Psoas muscle (tissue), 8 donors: ENCODE data around the gene NME7. TPM values are rescaled to one million over a fixed set of nuclear protein-coding genes. Genes with fewer than 3 reads are reported as not detected.
"Not testable (repeated sequence)": the region's sequence is repeated elsewhere in the genome, so short reads cannot be mapped to it uniquely, and the experiment has no call there.

Experiments used
- ATAC-seq, 4 donors: fragments of 200-7000 bp; cut with Tn5 transposase; one replicate each; pipeline ENCODE4 v1.9.1; 2020; ENCODE audit warnings: moderate library complexity in 3 of 4, mild to moderate bottlenecking in 2 of 4
- DNase-seq, 2 donors: peaks; one replicate each; pipeline ENCODE4 v3.0.0-alpha.2; 2020
- H3K27ac ChIP-seq: fragments of 200-600 bp; one replicate; pipeline ENCODE4 v1.8.0; 2022
- H3K27me3 ChIP-seq, 3 donors: fragments of 200-600 bp in 1 of 3; one replicate each; pipeline versions ENCODE4 v1.6.1 to v1.8.0; 2013 to 2022; ENCODE audit warnings: low read length in 2 of 3, mild to moderate bottlenecking in 2 of 3, moderate library complexity in 1 of 3; ENCODE audit not compliant: insufficient read depth in 3 of 3
- H3K36me3 ChIP-seq, 2 donors: fragments of 200-600 bp in 1 of 2; one replicate each; pipeline versions ENCODE4 v1.6.1 to v1.8.0; 2013 to 2022; ENCODE audit warnings: low read depth in 1 of 2, mild to moderate bottlenecking in 1 of 2, moderate library complexity in 1 of 2; ENCODE audit not compliant: insufficient read depth in 1 of 2
- H3K4me1 ChIP-seq: fragments of 200-600 bp; one replicate; pipeline ENCODE4 v1.8.0; 2022
- H3K4me3 ChIP-seq: fragments of 200-600 bp; one replicate; pipeline ENCODE4 v1.8.0; 2022; ENCODE audit warnings: mild to moderate bottlenecking
- H3K9me3 ChIP-seq: fragments of 200-600 bp; one replicate; pipeline ENCODE4 v1.8.0; 2022
- WGBS, 3 donors: extraction: QIAGEN DNeasy Blood & Tissue Kit; methylation state at CpG; one replicate each; pipeline versions ENCODE4 v1.1.6 to v1.1.7; 2013; 5-methylcytosine and 5-hydroxymethylcytosine counted together
- intact Hi-C, 2 donors: fragments of 100-400 bp; cut with DNase I; formaldehyde crosslinking; loops; one replicate each; pipeline versions ENCODE4 v1.11.0 to v1.14.2; 2022
- polyA plus RNA-seq, 3 donors: library from polyadenylated mRNA; stranded (reverse); fragments of 200-250 nt; gene quantifications; one replicate each; pipeline ENCODE4 v1.2.3, GENCODE V29; 2013
- total RNA-seq, 4 donors: library from RNA; stranded (reverse); fragmentation: NEBNext Ultra II Directional in 2 of 4; extraction: Animal tissue kit (Norgen Biotek cat#: 25700) in 2 of 4; gene quantifications; one replicate each; pipeline versions ENCODE4 v1.2.1 to v1.2.4, GENCODE V29; 2021 to 2023
- TF ChIP-seq, protein P1 (sequence below): fragments of 200-600 bp; IDR thresholded peaks from one replicate; pipeline ENCODE4 v1.8.0; 2022; ENCODE audit warnings: antibody characterized with exemption
- donor health status: healthy with polysubstance abuse.
- donor health status: DM: no; HTN: no; CAD: no; lungs with moderate emphysema.
- donor health status: Bipolar disorder and iron deficiency.
- donor health status: healthy.
- donor health status: DM: yes; HTN: yes; CAD: no.
- donor health status: DM: no; HTN: no; CAD: no.
- donor health status: DM: no; HTN: no; CAD: no.
- donor health status: DM: yes; HTN: yes; CAD: no.

The NME7 gene
- total and polyA plus RNA-seq, 7 donors: 3.9 to 14.1 (median 4.8) TPM

GRCh38 chr1:169347688-169348382 is 19.8 kb downstream of the NME7 start:
- H3K9me3 ChIP-seq: peaks cover 2% of the 10 kb centered on the region
- no peak for DNase-seq
- intact Hi-C loops: loop anchor here (2.0 to 10.0 kb wide), 6 partner anchors 193 to 1006 kb away; no protein-coding TSS in a partner anchor
- WGBS, 3 donors: 85 to 93% (median 85%) methylated on average over 2 of the region's 2 CpGs
- H3K4me1 ChIP-seq: no peaks in the 10 kb centered on the region
- H3K4me3 ChIP-seq: no peak overlapping the region
- no peaks in the 10 kb centered on the region for H3K27me3 ChIP-seq
- H3K27ac ChIP-seq: no peak overlapping the region
- H3K36me3 ChIP-seq: peaks cover 0 to 2% of the 10 kb centered on the region in 2 donors
- ATAC-seq: no peak
- TF ChIP-seq, protein P1, sequence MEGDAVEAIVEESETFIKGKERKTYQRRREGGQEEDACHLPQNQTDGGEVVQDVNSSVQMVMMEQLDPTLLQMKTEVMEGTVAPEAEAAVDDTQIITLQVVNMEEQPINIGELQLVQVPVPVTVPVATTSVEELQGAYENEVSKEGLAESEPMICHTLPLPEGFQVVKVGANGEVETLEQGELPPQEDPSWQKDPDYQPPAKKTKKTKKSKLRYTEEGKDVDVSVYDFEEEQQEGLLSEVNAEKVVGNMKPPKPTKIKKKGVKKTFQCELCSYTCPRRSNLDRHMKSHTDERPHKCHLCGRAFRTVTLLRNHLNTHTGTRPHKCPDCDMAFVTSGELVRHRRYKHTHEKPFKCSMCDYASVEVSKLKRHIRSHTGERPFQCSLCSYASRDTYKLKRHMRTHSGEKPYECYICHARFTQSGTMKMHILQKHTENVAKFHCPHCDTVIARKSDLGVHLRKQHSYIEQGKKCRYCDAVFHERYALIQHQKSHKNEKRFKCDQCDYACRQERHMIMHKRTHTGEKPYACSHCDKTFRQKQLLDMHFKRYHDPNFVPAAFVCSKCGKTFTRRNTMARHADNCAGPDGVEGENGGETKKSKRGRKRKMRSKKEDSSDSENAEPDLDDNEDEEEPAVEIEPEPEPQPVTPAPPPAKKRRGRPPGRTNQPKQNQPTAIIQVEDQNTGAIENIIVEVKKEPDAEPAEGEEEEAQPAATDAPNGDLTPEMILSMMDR: no peak

- Histone ChIP-seq H3K4me1 (no peaks in the 10 kb centered on the region), H3K9me3 (no peaks in the 10 kb centered on the region), H3K36me3 (peaks cover 0 to 2% of the 10 kb centered on the region in 2 donors), H3K27me3 (no peaks in the 10 kb centered on the region), H3K27ac (no peak overlapping the region), H3K4me3 (no peak overlapping the region)
- 96 to 98% (median 97%) methylated on average over 3 of the region's 3 CpGs for WGBS, 3 donors
- no peak for ATAC-seq
- TF ChIP-seq, protein P1: no peak
- no peak for DNase-seq
- intact Hi-C loops: loop anchor here (5.0 to 10.0 kb wide), 5 partner anchors 191 to 1004 kb away; no protein-coding TSS in a partner anchor
Measured at GRCh38 chr1:169346036-169346589, 21.5 kb downstream of the NME7 start.

DNA sequence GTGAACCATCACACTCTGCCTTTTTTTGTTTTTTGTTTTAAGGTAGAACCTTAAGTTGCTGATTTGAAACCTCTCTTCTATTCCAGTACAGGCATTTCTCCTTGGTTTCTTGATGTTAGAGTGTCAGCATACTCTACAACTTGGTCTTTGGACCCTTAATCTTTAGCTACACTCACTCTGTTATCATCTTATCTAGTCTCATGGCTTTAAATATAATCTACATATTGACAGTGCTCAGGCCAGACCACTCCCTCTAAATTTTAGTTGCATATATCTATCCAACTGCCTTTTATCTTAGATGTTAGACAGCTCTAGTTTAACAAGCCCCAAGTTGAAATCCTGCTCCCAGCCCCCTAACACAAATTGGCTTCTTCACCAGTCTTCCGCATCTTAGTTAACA is 22.1 kb downstream of the NME7 start:
- intact Hi-C loops: loop anchor here (5.0 to 10.0 kb wide), 5 partner anchors 191 to 1003 kb away; no protein-coding TSS in a partner anchor
- WGBS, 3 donors: 99 to 100% (median 100%) methylated on average over 1 of the region's 1 CpG

GRCh38 chr1:169342096-169342495 is 25.5 kb downstream of the NME7 start:
- not testable (repeated sequence) for DNase-seq, H3K27me3 ChIP-seq, H3K4me1 ChIP-seq, ATAC-seq, H3K27ac ChIP-seq, H3K36me3 ChIP-seq, H3K9me3 ChIP-seq, H3K4me3 ChIP-seq
- WGBS, 3 donors: 91 to 97% (median 93%) methylated on average over 3 of the region's 3 CpGs
- intact Hi-C loops: loop anchor here (10.0 kb wide), 3 partner anchors 187 to 997 kb away; no protein-coding TSS in a partner anchor

More for the DNA sequence above, 22.1 kb downstream of the NME7 start:
- Histone ChIP-seq H3K27ac (no peak overlapping the region), H3K4me1 (no peaks in the 10 kb centered on the region), H3K36me3 (peaks cover 0 to 2% of the 10 kb centered on the region in 2 donors), H3K9me3 (no peaks in the 10 kb centered on the region), H3K4me3 (no peak overlapping the region), H3K27me3 (no peaks in the 10 kb centered on the region)
- ATAC-seq (no peak), DNase-seq (no peak)
- TF ChIP-seq, protein P1: no peak

DNA sequence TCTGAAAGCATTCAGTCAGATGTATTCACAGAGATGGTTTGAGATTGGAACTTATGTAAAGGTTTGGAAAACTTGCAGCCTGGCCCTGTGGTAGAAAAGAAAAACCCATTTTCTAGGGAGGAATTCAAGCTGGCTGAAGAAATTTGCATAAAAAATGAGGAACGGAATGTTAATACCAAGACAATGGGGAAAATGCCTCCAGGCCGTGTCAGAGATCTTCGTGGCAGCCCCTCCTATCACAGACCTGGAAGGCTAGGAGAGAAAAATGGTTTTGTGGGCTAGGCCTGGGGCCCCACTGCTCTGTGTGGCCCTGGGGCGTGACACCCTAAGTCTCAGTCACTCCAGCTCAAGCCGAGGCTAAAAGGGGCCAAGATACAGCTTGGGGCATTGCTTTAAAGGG is 26.7 kb downstream of the NME7 start:
- WGBS, 3 donors: 84 to 95% (median 92%) methylated on average over 5 of the region's 5 CpGs
- Histone ChIP-seq H3K4me1 (no peaks in the 10 kb centered on the region), H3K4me3 (no peak overlapping the region), H3K36me3 (no peaks in the 10 kb centered on the region), H3K9me3 (no peaks in the 10 kb centered on the region), H3K27ac (no peak overlapping the region), H3K27me3 (no peaks in the 10 kb centered on the region)
- DNase-seq (no peak), ATAC-seq (no peak)
- TF ChIP-seq, protein P1: no peak
- intact Hi-C loops: loop anchor here (10.0 kb wide), 3 partner anchors 186 to 996 kb away; no protein-coding TSS in a partner anchor
